PC-9 (cell line): ENCODE measurements around the gene PCDHB13. TPM values are rescaled to one million over a fixed set of nuclear protein-coding genes. Genes with fewer than 3 reads are reported as not detected.

Experiments used
- BruUV-seq: library from RNA; stranded (reverse); fragments of 400-500 nt; replicated peaks from 2 replicates; lab custom pipeline; 2021; lab: Mats Ljungman, UMichigan
- CTCF ChIA-PET: fragments of 300-600 bp; sonication (Branson Sonifier 250); formaldehyde crosslinking; loops from one replicate; lab custom pipeline; 2022; ENCODE audit warnings: antibody characterized with exemption; lab: Charles Lee
- POLR2A ChIA-PET: fragments of 300-600 bp; sonication (Branson Sonifier 250); formaldehyde crosslinking; loops from one replicate; lab custom pipeline; 2022; ENCODE audit warnings: antibody characterized with exemption; ENCODE audit not compliant: unreplicated experiment; lab: Charles Lee
- DNase-seq, 2 experiments: peaks; one replicate each; pipeline versions ENCODE4 v3.0.0 to v3.0.0-alpha.2; 2015 to 2022; ENCODE audit warnings: mixed read lengths in 1 of 2
- H2AFZ ChIP-seq: fragments of 200-600 bp; sonication (generic); 2 replicates; pipeline ENCODE4 v1.8.1; 2017; ENCODE audit warnings: antibody characterized with exemption
- H3F3A ChIP-seq: fragments of 200-600 bp; sonication (generic); 2 replicates; pipeline ENCODE4 v1.8.1; 2017; ENCODE audit warnings: antibody characterized with exemption, mild to moderate bottlenecking, low read depth; ENCODE audit not compliant: insufficient read depth
- H3K27ac ChIP-seq: fragments of 200-600 bp; sonication (generic); 2 replicates; pipeline ENCODE4 v1.6.1; 2016; ENCODE audit warnings: mixed run types
- H3K27me3 ChIP-seq: fragments of 200-600 bp; sonication (generic); 2 replicates; pipeline ENCODE4 v1.6.1; 2016; ENCODE audit warnings: low read depth, mixed run types; ENCODE audit not compliant: insufficient read depth
- H3K36me3 ChIP-seq: fragments of 200-600 bp; sonication (generic); 2 replicates; pipeline ENCODE4 v1.6.1; 2016; ENCODE audit warnings: low read depth, mixed run types
- H3K4me1 ChIP-seq: fragments of 200-600 bp; sonication (generic); replicated peaks from 2 replicates; pipeline ENCODE4 v1.6.1; 2016; ENCODE audit warnings: mixed run types; ENCODE audit not compliant: insufficient read depth
- H3K4me2 ChIP-seq: fragments of 200-600 bp; sonication (generic); 2 replicates; pipeline ENCODE4 v1.6.1; 2017; ENCODE audit warnings: mixed run types
- H3K4me3 ChIP-seq: fragments of 200-600 bp; sonication (generic); 2 replicates; pipeline ENCODE4 v1.6.1; 2016; ENCODE audit warnings: mixed run types
- H3K79me2 ChIP-seq: fragments of 200-600 bp; sonication (generic); 2 replicates; pipeline ENCODE4 v1.6.1; 2017; ENCODE audit warnings: low read depth, mixed run types
- H3K9me2 ChIP-seq: fragments of 200-600 bp; sonication (generic); 2 replicates; pipeline ENCODE4 v1.8.1; 2017; ENCODE audit warnings: mild to moderate bottlenecking; ENCODE audit not compliant: insufficient read depth
- H3K9me3 ChIP-seq: fragments of 200-600 bp; sonication (generic); 2 replicates; pipeline ENCODE4 v1.8.1; 2016; ENCODE audit warnings: low read depth; ENCODE audit not compliant: insufficient read depth
- H4K20me1 ChIP-seq: fragments of 200-600 bp; sonication (generic); 2 replicates; pipeline ENCODE4 v1.8.1; 2017; ENCODE audit not compliant: insufficient read depth
- EZH2 ChIP-seq: fragments of 200-600 bp; sonication (generic); IDR thresholded peaks from 2 replicates; pipeline ENCODE4 v1.8.0; 2017; ENCODE audit warnings: antibody characterized with exemption, low read depth
- intact Hi-C: fragments of 100-400 bp; cut with micrococcal nuclease; formaldehyde crosslinking; loops from one replicate; pipeline ENCODE4 v1.10.0; 2022; ENCODE audit not compliant: unreplicated experiment
- total RNA-seq: library from RNA; stranded (reverse); gene quantifications from 2 replicates; pipeline ENCODE4 v1.2.3, GENCODE V29; 2021
- TF ChIP-seq, protein P1 (sequence below): fragments of 200-600 bp; sonication (generic); conservative IDR thresholded peaks from 2 replicates; pipeline ENCODE4 v1.6.1; 2017; ENCODE audit warnings: mixed run types, antibody characterized with exemption, mild to moderate bottlenecking, moderate library complexity

Gene PCDHB13
- total RNA-seq, 1 experiment from 2014 or later, result not detected

- Histone ChIP-seq H3K9me2 (no peaks in the 10 kb centered on the region), H3K36me3 (no peaks in the 10 kb centered on the region), H2AFZ (no peak overlapping the region), H3K4me1 (no peaks in the 10 kb centered on the region), H3K27me3 (no peaks in the 10 kb centered on the region), H3K79me2 (no peaks in the 10 kb centered on the region), H3K27ac (no peak overlapping the region), H4K20me1 (no peaks in the 10 kb centered on the region), H3F3A (no peaks in the 10 kb centered on the region), H3K4me3 (no peak overlapping the region), H3K4me2 (no peak overlapping the region), H3K9me3 (peaks cover 54% of the 10 kb centered on the region)
- ChIA-PET CTCF (no interaction called here), POLR2A (no interaction called here)
- intact Hi-C loops, result no loop called here
- BruUV-seq, result no TSS peak
- no peak for DNase-seq
- no peak for TF ChIP-seq EZH2
- TF ChIP-seq, protein P1, sequence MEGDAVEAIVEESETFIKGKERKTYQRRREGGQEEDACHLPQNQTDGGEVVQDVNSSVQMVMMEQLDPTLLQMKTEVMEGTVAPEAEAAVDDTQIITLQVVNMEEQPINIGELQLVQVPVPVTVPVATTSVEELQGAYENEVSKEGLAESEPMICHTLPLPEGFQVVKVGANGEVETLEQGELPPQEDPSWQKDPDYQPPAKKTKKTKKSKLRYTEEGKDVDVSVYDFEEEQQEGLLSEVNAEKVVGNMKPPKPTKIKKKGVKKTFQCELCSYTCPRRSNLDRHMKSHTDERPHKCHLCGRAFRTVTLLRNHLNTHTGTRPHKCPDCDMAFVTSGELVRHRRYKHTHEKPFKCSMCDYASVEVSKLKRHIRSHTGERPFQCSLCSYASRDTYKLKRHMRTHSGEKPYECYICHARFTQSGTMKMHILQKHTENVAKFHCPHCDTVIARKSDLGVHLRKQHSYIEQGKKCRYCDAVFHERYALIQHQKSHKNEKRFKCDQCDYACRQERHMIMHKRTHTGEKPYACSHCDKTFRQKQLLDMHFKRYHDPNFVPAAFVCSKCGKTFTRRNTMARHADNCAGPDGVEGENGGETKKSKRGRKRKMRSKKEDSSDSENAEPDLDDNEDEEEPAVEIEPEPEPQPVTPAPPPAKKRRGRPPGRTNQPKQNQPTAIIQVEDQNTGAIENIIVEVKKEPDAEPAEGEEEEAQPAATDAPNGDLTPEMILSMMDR, result no peak
These were observed 46.9 kb downstream of the PCDHB13 start for GRCh38 chr5:141260458-141261237.

DNA sequence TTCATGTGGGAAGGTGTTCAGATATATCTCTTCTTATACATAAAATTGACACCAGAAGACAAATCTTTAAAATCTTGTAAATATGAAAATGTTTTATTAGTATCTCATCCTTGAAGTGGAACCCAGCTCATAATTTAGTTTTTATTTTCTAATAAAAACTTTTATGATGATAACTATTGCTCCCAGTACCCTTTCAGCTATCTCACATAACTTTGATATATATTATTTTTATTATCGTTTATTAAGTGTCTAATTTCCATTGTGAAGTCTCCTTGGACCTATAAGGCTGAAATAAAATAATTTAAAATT is 47.5 kb downstream of the PCDHB13 start:
- no peaks in the 10 kb centered on the region for H3K36me3 ChIP-seq
- H3K27ac ChIP-seq, result no peak overlapping the region
- ChIA-PET CTCF (no interaction called here), POLR2A (no interaction called here)
- H3K9me2 ChIP-seq, result no peaks in the 10 kb centered on the region
- no peaks in the 10 kb centered on the region for H3K79me2 ChIP-seq
- BruUV-seq, result no TSS peak
- TF ChIP-seq, protein P1, result no peak
- no peak for TF ChIP-seq EZH2
- H3F3A ChIP-seq, result no peaks in the 10 kb centered on the region
- no peaks in the 10 kb centered on the region for H3K27me3 ChIP-seq
- H3K4me1 ChIP-seq, result no peaks in the 10 kb centered on the region
- intact Hi-C loops, result no loop called here
- H4K20me1 ChIP-seq, result no peaks in the 10 kb centered on the region
- DNase-seq, result no peak
- H3K4me3 ChIP-seq, result no peak overlapping the region
- H3K9me3 ChIP-seq, result peaks cover 50% of the 10 kb centered on the region
- no peak overlapping the region for H2AFZ ChIP-seq
- H3K4me2 ChIP-seq, result no peak overlapping the region

Other genes with a start within 250 kb of the PCDHB13 start
- gene PCDHAC2, start 247.4 kb upstream of the PCDHB13 start, total RNA-seq, result 2.8 and 3.4 TPM in 2 replicates
- gene PCDHB1, start 162.5 kb upstream of the PCDHB13 start, total RNA-seq, result not detected in 2 replicates
- 2.8 and 4.0 TPM in 2 replicates for gene PCDHB2, start 119.3 kb upstream of the PCDHB13 start, total RNA-seq
- gene PCDHB3, start 113.4 kb upstream of the PCDHB13 start, total RNA-seq, result 0.17 and 0.55 TPM in 2 replicates
- 0.09 and 0.13 TPM in 2 replicates for gene PCDHB4, start 92.1 kb upstream of the PCDHB13 start, total RNA-seq
- not detected in 2 replicates for gene PCDHB5, start 78.7 kb upstream of the PCDHB13 start, total RNA-seq
- gene PCDHB6, start 63.9 kb upstream of the PCDHB13 start, total RNA-seq, result not detected in 2 replicates
- gene PCDHB7, start 41.3 kb upstream of the PCDHB13 start, total RNA-seq, result not detected in 2 replicates
- gene PCDHB8, start 36.1 kb upstream of the PCDHB13 start, total RNA-seq, result not detected in 2 replicates
- gene PCDHB16, start 31.5 kb upstream of the PCDHB13 start, total RNA-seq, result not detected in 2 replicates
- gene PCDHB9, start 26.8 kb upstream of the PCDHB13 start, total RNA-seq, result not detected in 2 replicates
- gene PCDHB10, start 21.6 kb upstream of the PCDHB13 start, total RNA-seq, result not detected in 2 replicates
- gene PCDHB11, start 14.3 kb upstream of the PCDHB13 start, total RNA-seq, result not detected in 2 replicates
- not detected in 2 replicates for gene PCDHB12, start 5.2 kb upstream of the PCDHB13 start, total RNA-seq
- 0.07 TPM in 1 of 2 replicates, not detected in the other for gene PCDHB14, start 9.4 kb downstream of the PCDHB13 start, total RNA-seq
- gene PCDHB15, start 31.5 kb downstream of the PCDHB13 start, total RNA-seq, result not detected in 2 replicates
- 0.33 and 0.55 TPM in 2 replicates for gene SLC25A2, start 90.1 kb downstream of the PCDHB13 start, total RNA-seq
- gene TAF7, start 106.9 kb downstream of the PCDHB13 start, total RNA-seq, result 56.1 and 57.6 TPM in 2 replicates
- 0.07 TPM in 1 of 2 replicates, not detected in the other for gene PCDHGA1, start 116.6 kb downstream of the PCDHB13 start, total RNA-seq
- 0.11 and 0.13 TPM in 2 replicates for gene PCDHGA2, start 124.8 kb downstream of the PCDHB13 start, total RNA-seq
- gene PCDHGA3, start 129.9 kb downstream of the PCDHB13 start, total RNA-seq, result not detected in 2 replicates
- not detected in 2 replicates for gene PCDHGB1, start 136.2 kb downstream of the PCDHB13 start, total RNA-seq
- not detected in 2 replicates for gene PCDHGA4, start 141.1 kb downstream of the PCDHB13 start, total RNA-seq
- gene PCDHGB2, start 146.1 kb downstream of the PCDHB13 start, total RNA-seq, result 0.28 and 0.33 TPM in 2 replicates
- gene PCDHGA5, start 150.2 kb downstream of the PCDHB13 start, total RNA-seq, result 0.13 and 0.20 TPM in 2 replicates
- not detected in 2 replicates for gene PCDHGB3, start 156.3 kb downstream of the PCDHB13 start, total RNA-seq
- gene PCDHGA6, start 160.0 kb downstream of the PCDHB13 start, total RNA-seq, result 0.17 TPM in 1 of 2 replicates, not detected in the other
- not detected in 2 replicates for gene PCDHGA7, start 168.8 kb downstream of the PCDHB13 start, total RNA-seq
- not detected in 2 replicates for gene PCDHGB4, start 173.8 kb downstream of the PCDHB13 start, total RNA-seq
- not detected in 2 replicates for gene PCDHGA8, start 178.7 kb downstream of the PCDHB13 start, total RNA-seq
- gene PCDHGB5, start 184.0 kb downstream of the PCDHB13 start, total RNA-seq, result not detected in 2 replicates
- gene PCDHGA9, start 188.9 kb downstream of the PCDHB13 start, total RNA-seq, result not detected in 2 replicates
- gene PCDHGB6, start 194.1 kb downstream of the PCDHB13 start, total RNA-seq, result not detected in 2 replicates
- gene PCDHGA10, start 199.1 kb downstream of the PCDHB13 start, total RNA-seq, result 0.13 and 0.15 TPM in 2 replicates
- 0.13 and 0.17 TPM in 2 replicates for gene PCDHGB7, start 203.8 kb downstream of the PCDHB13 start, total RNA-seq
- gene PCDHGA11, start 207.1 kb downstream of the PCDHB13 start, total RNA-seq, result 0.18 and 0.22 TPM in 2 replicates
- not detected in 2 replicates for gene PCDHGA12, start 216.6 kb downstream of the PCDHB13 start, total RNA-seq